ENCODE results near the gene DNM3. TPM values are rescaled to one million over a fixed set of nuclear protein-coding genes. Genes with fewer than 3 reads are reported as not detected.

DNM3 gene
- polyA plus RNA-seq, 1 of the 3 experiments (the other 2 are of a cell fraction), result 0.43 TPM

- no peak for TF ChIP-seq TAF1 (IDR thresholded peaks at IDR 0.05; ENCODE audit: borderline replicate concordance, low read depth, low read length)
- TF ChIP-seq, protein P1, sequence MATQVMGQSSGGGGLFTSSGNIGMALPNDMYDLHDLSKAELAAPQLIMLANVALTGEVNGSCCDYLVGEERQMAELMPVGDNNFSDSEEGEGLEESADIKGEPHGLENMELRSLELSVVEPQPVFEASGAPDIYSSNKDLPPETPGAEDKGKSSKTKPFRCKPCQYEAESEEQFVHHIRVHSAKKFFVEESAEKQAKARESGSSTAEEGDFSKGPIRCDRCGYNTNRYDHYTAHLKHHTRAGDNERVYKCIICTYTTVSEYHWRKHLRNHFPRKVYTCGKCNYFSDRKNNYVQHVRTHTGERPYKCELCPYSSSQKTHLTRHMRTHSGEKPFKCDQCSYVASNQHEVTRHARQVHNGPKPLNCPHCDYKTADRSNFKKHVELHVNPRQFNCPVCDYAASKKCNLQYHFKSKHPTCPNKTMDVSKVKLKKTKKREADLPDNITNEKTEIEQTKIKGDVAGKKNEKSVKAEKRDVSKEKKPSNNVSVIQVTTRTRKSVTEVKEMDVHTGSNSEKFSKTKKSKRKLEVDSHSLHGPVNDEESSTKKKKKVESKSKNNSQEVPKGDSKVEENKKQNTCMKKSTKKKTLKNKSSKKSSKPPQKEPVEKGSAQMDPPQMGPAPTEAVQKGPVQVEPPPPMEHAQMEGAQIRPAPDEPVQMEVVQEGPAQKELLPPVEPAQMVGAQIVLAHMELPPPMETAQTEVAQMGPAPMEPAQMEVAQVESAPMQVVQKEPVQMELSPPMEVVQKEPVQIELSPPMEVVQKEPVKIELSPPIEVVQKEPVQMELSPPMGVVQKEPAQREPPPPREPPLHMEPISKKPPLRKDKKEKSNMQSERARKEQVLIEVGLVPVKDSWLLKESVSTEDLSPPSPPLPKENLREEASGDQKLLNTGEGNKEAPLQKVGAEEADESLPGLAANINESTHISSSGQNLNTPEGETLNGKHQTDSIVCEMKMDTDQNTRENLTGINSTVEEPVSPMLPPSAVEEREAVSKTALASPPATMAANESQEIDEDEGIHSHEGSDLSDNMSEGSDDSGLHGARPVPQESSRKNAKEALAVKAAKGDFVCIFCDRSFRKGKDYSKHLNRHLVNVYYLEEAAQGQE (IDR thresholded peaks at IDR 0.05; ENCODE audit: low read depth, low read length), result no peak
- no peak for TF ChIP-seq EP300 (IDR thresholded peaks at IDR 0.05; ENCODE audit: borderline replicate concordance in 1 of 2, low read depth in 1 of 2, low read length in 1 of 2)
- H3K9ac ChIP-seq, result no peak overlapping the region
- ChIA-PET POLR2A (no interaction called here), CTCF (interaction anchor here (1.1 to 1.9 kb wide), 4 partner anchors 9 to 392 kb away, joined by 3 to 13 read pairs (median 4); no protein-coding TSS in a partner anchor)
- peaks cover 0 to 5% of the 10 kb centered on the region in 2 experiments for H3K36me3 ChIP-seq (replicated peaks in 1 of 2; ENCODE audit: control insufficient read depth in 1 of 2, insufficient read depth in 2 of 2, low read length in 1 of 2)
- peaks cover 28 to 29% of the 10 kb centered on the region in 2 experiments for H3K4me1 ChIP-seq (ENCODE audit: control insufficient read depth in 1 of 2, insufficient read depth in 2 of 2, low read depth in 1 of 2, low read length in 1 of 2)
- H3K27me3 ChIP-seq (ENCODE audit: insufficient read depth), result no peaks in the 10 kb centered on the region
- no peak overlapping the region for H3K4me2 ChIP-seq
- H3K27ac ChIP-seq (ENCODE audit: low read depth in 2 of 2, low read length in 1 of 2), result no peak overlapping the region; a peak in 1 of 4 replicates
- H3K4me3 ChIP-seq (ENCODE audit: low read depth in 2 of 2, low read length in 1 of 2), result no peak overlapping the region
- H3F3A ChIP-seq (replicated peaks; ENCODE audit: insufficient read depth), result peaks cover 19% of the 10 kb centered on the region
- H3K9me2 ChIP-seq, result no peaks in the 10 kb centered on the region
- H4K20me1 ChIP-seq (ENCODE audit: insufficient read depth), result no peaks in the 10 kb centered on the region
- 95% methylated on average over 5 of the region's 5 CpGs for WGBS (ENCODE audit: low lambda C conversion rate)
- no peaks in the 10 kb centered on the region; the same call in 1 of the 2 replicates for H3K79me2 ChIP-seq (ENCODE audit: insufficient read depth)
- H3K9me3 ChIP-seq, result no peaks in the 10 kb centered on the region
- no peak overlapping the region for H2AFZ ChIP-seq (ENCODE audit: low read depth)
- DNase-seq, result no peak
These were observed 553.5 kb downstream of the DNM3 start for GRCh38 chr1:172394811-172395210.

DNA sequence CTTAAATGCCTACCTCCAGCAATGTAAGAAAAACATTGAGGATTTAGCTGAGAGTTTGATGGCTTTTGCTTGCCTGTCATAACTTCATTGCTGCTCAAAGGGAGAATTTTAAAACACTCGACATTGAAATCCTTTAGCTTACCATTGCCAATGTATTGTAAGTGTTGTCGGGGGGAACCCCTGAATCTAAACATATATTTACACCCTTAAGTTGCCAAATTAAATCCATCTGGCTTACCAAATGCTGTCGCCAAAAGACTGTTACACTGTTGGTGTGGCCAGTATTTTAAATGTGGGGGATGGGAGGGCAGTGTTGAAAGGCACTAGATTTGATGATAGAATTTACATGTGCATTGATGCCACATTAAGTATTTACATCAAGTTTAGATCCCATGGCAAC lies 554.3 kb downstream of the DNM3 start:
- no peaks in the 10 kb centered on the region for H3K27me3 ChIP-seq (ENCODE audit: insufficient read depth)
- H3K9me2 ChIP-seq, result no peaks in the 10 kb centered on the region
- no peak overlapping the region for H3K4me3 ChIP-seq (ENCODE audit: low read depth in 2 of 2, low read length in 1 of 2)
- POLR2A ChIA-PET, result no interaction called here
- H3K27ac ChIP-seq (ENCODE audit: low read depth in 2 of 2, low read length in 1 of 2), result no peak overlapping the region
- H3K36me3 ChIP-seq (replicated peaks in 1 of 2; ENCODE audit: control insufficient read depth in 1 of 2, insufficient read depth in 2 of 2, low read length in 1 of 2), result peaks cover 0 to 5% of the 10 kb centered on the region in 2 experiments
- no peaks in the 10 kb centered on the region for H3K9me3 ChIP-seq
- WGBS (ENCODE audit: low lambda C conversion rate), result 96% methylated on average over 3 of the region's 3 CpGs
- H2AFZ ChIP-seq (ENCODE audit: low read depth), result no peak overlapping the region
- H4K20me1 ChIP-seq (ENCODE audit: insufficient read depth), result no peaks in the 10 kb centered on the region
- DNase-seq, result no peak
- peaks cover 25 to 29% of the 10 kb centered on the region in 2 experiments for H3K4me1 ChIP-seq (ENCODE audit: control insufficient read depth in 1 of 2, insufficient read depth in 2 of 2, low read depth in 1 of 2, low read length in 1 of 2)
- no peaks in the 10 kb centered on the region; the same call in 1 of the 2 replicates for H3K79me2 ChIP-seq (ENCODE audit: insufficient read depth)
- H3F3A ChIP-seq (replicated peaks; ENCODE audit: insufficient read depth), result peaks cover 19% of the 10 kb centered on the region
- no peak overlapping the region for H3K9ac ChIP-seq
- H3K4me2 ChIP-seq, result no peak overlapping the region
- CTCF ChIA-PET, result interaction anchor here (1.0 to 1.9 kb wide), 3 partner anchors 19 to 393 kb away, joined by 3 to 13 read pairs (median 5); no protein-coding TSS in a partner anchor
- TF ChIP-seq, protein P2, sequence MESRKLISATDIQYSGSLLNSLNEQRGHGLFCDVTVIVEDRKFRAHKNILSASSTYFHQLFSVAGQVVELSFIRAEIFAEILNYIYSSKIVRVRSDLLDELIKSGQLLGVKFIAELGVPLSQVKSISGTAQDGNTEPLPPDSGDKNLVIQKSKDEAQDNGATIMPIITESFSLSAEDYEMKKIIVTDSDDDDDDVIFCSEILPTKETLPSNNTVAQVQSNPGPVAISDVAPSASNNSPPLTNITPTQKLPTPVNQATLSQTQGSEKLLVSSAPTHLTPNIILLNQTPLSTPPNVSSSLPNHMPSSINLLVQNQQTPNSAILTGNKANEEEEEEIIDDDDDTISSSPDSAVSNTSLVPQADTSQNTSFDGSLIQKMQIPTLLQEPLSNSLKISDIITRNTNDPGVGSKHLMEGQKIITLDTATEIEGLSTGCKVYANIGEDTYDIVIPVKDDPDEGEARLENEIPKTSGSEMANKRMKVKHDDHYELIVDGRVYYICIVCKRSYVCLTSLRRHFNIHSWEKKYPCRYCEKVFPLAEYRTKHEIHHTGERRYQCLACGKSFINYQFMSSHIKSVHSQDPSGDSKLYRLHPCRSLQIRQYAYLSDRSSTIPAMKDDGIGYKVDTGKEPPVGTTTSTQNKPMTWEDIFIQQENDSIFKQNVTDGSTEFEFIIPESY (IDR thresholded peaks at IDR 0.05; ENCODE audit: borderline replicate concordance, low read depth), result no peak
- no peak for TF ChIP-seq SMC3 (IDR thresholded peaks at IDR 0.05; ENCODE audit: low read depth, low read length)
- TF ChIP-seq JUND (IDR thresholded peaks at IDR 0.05), result no peak
- no peak for TF ChIP-seq USF2 (IDR thresholded peaks at IDR 0.05; ENCODE audit: borderline replicate concordance, low read depth, low read length)
- TF ChIP-seq MEF2A (IDR thresholded peaks at IDR 0.05; ENCODE audit: borderline replicate concordance, low read depth), result no peak
- TF ChIP-seq, protein P1 (IDR thresholded peaks at IDR 0.05; ENCODE audit: low read depth, low read length), result no peak
- TF ChIP-seq, protein P3, sequence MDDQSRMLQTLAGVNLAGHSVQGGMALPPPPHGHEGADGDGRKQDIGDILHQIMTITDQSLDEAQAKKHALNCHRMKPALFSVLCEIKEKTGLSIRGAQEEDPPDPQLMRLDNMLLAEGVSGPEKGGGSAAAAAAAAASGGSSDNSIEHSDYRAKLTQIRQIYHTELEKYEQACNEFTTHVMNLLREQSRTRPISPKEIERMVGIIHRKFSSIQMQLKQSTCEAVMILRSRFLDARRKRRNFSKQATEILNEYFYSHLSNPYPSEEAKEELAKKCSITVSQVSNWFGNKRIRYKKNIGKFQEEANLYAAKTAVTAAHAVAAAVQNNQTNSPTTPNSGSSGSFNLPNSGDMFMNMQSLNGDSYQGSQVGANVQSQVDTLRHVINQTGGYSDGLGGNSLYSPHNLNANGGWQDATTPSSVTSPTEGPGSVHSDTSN (IDR thresholded peaks at IDR 0.05), result no peak
- TF ChIP-seq MXI1 (IDR thresholded peaks at IDR 0.05; ENCODE audit: low read depth, low read length), result no peak
- no peak for TF ChIP-seq RAD21 (IDR thresholded peaks at IDR 0.05; ENCODE audit: low read length)
- TF ChIP-seq GATA2 (CRISPR knock-in tag; IDR thresholded peaks at IDR 0.05), result no peak
- TF ChIP-seq IRF3 (IDR thresholded peaks at IDR 0.05; ENCODE audit: low read depth, low read length), result no peak
